ENCODE data around the gene VAV2.

VAV2 gene, protein sequence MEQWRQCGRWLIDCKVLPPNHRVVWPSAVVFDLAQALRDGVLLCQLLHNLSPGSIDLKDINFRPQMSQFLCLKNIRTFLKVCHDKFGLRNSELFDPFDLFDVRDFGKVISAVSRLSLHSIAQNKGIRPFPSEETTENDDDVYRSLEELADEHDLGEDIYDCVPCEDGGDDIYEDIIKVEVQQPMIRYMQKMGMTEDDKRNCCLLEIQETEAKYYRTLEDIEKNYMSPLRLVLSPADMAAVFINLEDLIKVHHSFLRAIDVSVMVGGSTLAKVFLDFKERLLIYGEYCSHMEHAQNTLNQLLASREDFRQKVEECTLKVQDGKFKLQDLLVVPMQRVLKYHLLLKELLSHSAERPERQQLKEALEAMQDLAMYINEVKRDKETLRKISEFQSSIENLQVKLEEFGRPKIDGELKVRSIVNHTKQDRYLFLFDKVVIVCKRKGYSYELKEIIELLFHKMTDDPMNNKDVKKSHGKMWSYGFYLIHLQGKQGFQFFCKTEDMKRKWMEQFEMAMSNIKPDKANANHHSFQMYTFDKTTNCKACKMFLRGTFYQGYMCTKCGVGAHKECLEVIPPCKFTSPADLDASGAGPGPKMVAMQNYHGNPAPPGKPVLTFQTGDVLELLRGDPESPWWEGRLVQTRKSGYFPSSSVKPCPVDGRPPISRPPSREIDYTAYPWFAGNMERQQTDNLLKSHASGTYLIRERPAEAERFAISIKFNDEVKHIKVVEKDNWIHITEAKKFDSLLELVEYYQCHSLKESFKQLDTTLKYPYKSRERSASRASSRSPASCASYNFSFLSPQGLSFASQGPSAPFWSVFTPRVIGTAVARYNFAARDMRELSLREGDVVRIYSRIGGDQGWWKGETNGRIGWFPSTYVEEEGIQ

DNA sequence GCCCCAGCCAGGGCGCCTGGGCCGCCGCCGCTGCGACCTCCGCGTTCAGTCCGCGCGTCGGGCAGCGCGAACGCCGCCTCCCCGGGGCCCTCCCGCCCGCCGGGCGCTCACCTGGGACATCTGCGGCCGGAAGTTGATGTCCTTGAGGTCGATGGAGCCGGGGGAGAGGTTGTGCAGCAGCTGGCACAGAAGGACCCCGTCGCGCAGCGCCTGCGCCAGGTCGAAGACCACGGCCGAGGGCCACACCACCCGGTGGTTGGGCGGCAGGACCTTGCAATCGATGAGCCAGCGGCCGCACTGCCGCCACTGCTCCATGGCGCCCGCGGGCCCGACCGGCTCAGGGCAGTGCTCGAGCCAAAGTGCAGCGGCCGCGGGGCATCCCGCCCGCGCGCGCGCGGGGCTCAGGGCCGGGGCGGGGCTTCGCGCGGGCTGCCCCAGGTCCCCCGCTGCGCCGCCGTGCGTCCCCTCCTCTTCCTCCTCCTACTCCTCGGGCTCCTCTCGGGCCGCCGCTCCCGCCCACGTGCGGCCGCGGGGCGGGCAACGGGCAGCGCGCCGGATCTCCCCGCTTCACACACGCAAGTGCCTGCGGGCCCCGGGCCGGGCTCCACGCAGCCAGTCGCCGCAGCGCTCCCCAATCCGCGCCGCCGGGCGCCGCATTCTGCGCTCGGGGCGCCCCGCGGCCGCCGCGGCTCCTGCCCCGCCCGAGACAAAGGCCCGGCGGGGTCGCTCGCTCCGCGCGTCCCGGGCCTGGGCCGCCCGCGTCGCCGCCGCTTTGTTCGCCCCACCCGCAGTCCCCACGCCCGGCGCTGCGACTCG lies at the start of gene VAV2:
Gene VAV2 (minus strand): TSS at position 361 of the 816 bp plus-strand sequence. CDS start 46 bp downstream, at position 315.
- H3K4me3 ChIP-seq (ENCODE audit: insufficient read depth, low read length, poor library complexity, severe bottlenecking), result peak within 1 kb of the TSS; percentile 80
- peak within 1 kb of the TSS; percentile 78 for H2AFZ ChIP-seq (ENCODE audit: low read depth, low read length, severe bottlenecking)
- TF ChIP-seq, protein P1, sequence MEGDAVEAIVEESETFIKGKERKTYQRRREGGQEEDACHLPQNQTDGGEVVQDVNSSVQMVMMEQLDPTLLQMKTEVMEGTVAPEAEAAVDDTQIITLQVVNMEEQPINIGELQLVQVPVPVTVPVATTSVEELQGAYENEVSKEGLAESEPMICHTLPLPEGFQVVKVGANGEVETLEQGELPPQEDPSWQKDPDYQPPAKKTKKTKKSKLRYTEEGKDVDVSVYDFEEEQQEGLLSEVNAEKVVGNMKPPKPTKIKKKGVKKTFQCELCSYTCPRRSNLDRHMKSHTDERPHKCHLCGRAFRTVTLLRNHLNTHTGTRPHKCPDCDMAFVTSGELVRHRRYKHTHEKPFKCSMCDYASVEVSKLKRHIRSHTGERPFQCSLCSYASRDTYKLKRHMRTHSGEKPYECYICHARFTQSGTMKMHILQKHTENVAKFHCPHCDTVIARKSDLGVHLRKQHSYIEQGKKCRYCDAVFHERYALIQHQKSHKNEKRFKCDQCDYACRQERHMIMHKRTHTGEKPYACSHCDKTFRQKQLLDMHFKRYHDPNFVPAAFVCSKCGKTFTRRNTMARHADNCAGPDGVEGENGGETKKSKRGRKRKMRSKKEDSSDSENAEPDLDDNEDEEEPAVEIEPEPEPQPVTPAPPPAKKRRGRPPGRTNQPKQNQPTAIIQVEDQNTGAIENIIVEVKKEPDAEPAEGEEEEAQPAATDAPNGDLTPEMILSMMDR (IDR thresholded peaks at IDR 0.05; ENCODE audit: insufficient read depth, low read length, poor library complexity, severe bottlenecking), result no peak
- TF ChIP-seq EZH2phosphoT487 (conservative IDR thresholded peaks at IDR 0.05; ENCODE audit: low read length), result no peak
- no peaks in the 10 kb centered on the region for H3K9me2 ChIP-seq (replicated peaks; ENCODE audit: insufficient read depth, low read length)
- peaks cover 44% of the 10 kb centered on the region for H3K79me2 ChIP-seq (ENCODE audit: insufficient read depth, low read length)
- no peaks in the 10 kb centered on the region for H4K20me1 ChIP-seq (ENCODE audit: low read depth, low read length)
- H3K9ac ChIP-seq (ENCODE audit: low read length), result peak within 1 kb of the TSS; percentile 83
- no peaks in the 10 kb centered on the region for H3K36me3 ChIP-seq (ENCODE audit: low read length)
- H3K27me3 ChIP-seq (ENCODE audit: low read length), result no peaks in the 10 kb centered on the region
- no peaks in the 10 kb centered on the region for H3K9me3 ChIP-seq (ENCODE audit: insufficient read depth, low read length)
- H3K27ac ChIP-seq (ENCODE audit: low read depth, low read length), result peak within 1 kb of the TSS; percentile 75
- H3F3A ChIP-seq (ENCODE audit: insufficient read depth), result no peaks in the 10 kb centered on the region
- peak within 1 kb of the TSS; percentile 87 for H3K4me2 ChIP-seq (ENCODE audit: low read depth, low read length, poor library complexity, severe bottlenecking)

GRCh38 chr9:134041649-134041962 lies 49.5 kb upstream of the VAV2 start:
- Histone ChIP-seq H3K27me3 (ENCODE audit: low read length) (no peaks in the 10 kb centered on the region), H3K9ac (ENCODE audit: low read length) (no peak overlapping the region), H3K36me3 (ENCODE audit: low read length) (no peaks in the 10 kb centered on the region), H3K9me2 (replicated peaks; ENCODE audit: insufficient read depth, low read length) (no peaks in the 10 kb centered on the region), H3K4me2 (ENCODE audit: low read depth, low read length, poor library complexity, severe bottlenecking) (no peak overlapping the region), H3K9me3 (ENCODE audit: insufficient read depth, low read length) (no peaks in the 10 kb centered on the region), H3K4me3 (ENCODE audit: insufficient read depth, low read length, poor library complexity, severe bottlenecking) (no peak overlapping the region), H3K27ac (ENCODE audit: low read depth, low read length) (no peak overlapping the region), H2AFZ (ENCODE audit: low read depth, low read length, severe bottlenecking) (no peak overlapping the region), H4K20me1 (ENCODE audit: low read depth, low read length) (no peaks in the 10 kb centered on the region), H3K79me2 (ENCODE audit: insufficient read depth, low read length) (no peaks in the 10 kb centered on the region), H3F3A (ENCODE audit: insufficient read depth) (no peaks in the 10 kb centered on the region)
- TF ChIP-seq EZH2phosphoT487 (conservative IDR thresholded peaks at IDR 0.05; ENCODE audit: low read length), result no peak
- TF ChIP-seq, protein P1 (IDR thresholded peaks at IDR 0.05; ENCODE audit: insufficient read depth, low read length, poor library complexity, severe bottlenecking), result no peak

GRCh38 chr9:134040781-134041648 lies 48.9 kb upstream of the VAV2 start:
- no peaks in the 10 kb centered on the region for H3K79me2 ChIP-seq (ENCODE audit: insufficient read depth, low read length)
- no peak overlapping the region for H3K4me3 ChIP-seq (ENCODE audit: insufficient read depth, low read length, poor library complexity, severe bottlenecking)
- no peak overlapping the region for H3K4me2 ChIP-seq (ENCODE audit: low read depth, low read length, poor library complexity, severe bottlenecking)
- no peak for TF ChIP-seq EZH2phosphoT487 (conservative IDR thresholded peaks at IDR 0.05; ENCODE audit: low read length)
- TF ChIP-seq, protein P1 (IDR thresholded peaks at IDR 0.05; ENCODE audit: insufficient read depth, low read length, poor library complexity, severe bottlenecking), result no peak
- H4K20me1 ChIP-seq (ENCODE audit: low read depth, low read length), result no peaks in the 10 kb centered on the region
- H3K27ac ChIP-seq (ENCODE audit: low read depth, low read length), result no peak overlapping the region
- H3F3A ChIP-seq (ENCODE audit: insufficient read depth), result no peaks in the 10 kb centered on the region
- no peaks in the 10 kb centered on the region for H3K36me3 ChIP-seq (ENCODE audit: low read length)
- no peaks in the 10 kb centered on the region for H3K9me3 ChIP-seq (ENCODE audit: insufficient read depth, low read length)
- no peaks in the 10 kb centered on the region for H3K27me3 ChIP-seq (ENCODE audit: low read length)
- no peak overlapping the region for H2AFZ ChIP-seq (ENCODE audit: low read depth, low read length, severe bottlenecking)
- H3K9ac ChIP-seq (ENCODE audit: low read length), result no peak overlapping the region
- no peaks in the 10 kb centered on the region for H3K9me2 ChIP-seq (replicated peaks; ENCODE audit: insufficient read depth, low read length)
